ENCODE data around the gene ECT2L. TPM values are rescaled to one million over a fixed set of nuclear protein-coding genes. Genes with fewer than 3 reads are reported as not detected.

ECT2L gene
- polyA plus RNA-seq, 2 of the 4 experiments (the other 2 are of a cell fraction), result 0.01 TPM; not detected in 1

- no peak overlapping the region for H3K4me3 ChIP-seq
- no peak for DNase-seq (ENCODE audit: low read depth in 1 of 2, low spot score in 1 of 2)
- CTCF ChIA-PET, result no interaction called here
- no peaks in the 10 kb centered on the region for H3K9me3 ChIP-seq
- no peak overlapping the region for H3K4me2 ChIP-seq
- TF ChIP-seq, protein P1, sequence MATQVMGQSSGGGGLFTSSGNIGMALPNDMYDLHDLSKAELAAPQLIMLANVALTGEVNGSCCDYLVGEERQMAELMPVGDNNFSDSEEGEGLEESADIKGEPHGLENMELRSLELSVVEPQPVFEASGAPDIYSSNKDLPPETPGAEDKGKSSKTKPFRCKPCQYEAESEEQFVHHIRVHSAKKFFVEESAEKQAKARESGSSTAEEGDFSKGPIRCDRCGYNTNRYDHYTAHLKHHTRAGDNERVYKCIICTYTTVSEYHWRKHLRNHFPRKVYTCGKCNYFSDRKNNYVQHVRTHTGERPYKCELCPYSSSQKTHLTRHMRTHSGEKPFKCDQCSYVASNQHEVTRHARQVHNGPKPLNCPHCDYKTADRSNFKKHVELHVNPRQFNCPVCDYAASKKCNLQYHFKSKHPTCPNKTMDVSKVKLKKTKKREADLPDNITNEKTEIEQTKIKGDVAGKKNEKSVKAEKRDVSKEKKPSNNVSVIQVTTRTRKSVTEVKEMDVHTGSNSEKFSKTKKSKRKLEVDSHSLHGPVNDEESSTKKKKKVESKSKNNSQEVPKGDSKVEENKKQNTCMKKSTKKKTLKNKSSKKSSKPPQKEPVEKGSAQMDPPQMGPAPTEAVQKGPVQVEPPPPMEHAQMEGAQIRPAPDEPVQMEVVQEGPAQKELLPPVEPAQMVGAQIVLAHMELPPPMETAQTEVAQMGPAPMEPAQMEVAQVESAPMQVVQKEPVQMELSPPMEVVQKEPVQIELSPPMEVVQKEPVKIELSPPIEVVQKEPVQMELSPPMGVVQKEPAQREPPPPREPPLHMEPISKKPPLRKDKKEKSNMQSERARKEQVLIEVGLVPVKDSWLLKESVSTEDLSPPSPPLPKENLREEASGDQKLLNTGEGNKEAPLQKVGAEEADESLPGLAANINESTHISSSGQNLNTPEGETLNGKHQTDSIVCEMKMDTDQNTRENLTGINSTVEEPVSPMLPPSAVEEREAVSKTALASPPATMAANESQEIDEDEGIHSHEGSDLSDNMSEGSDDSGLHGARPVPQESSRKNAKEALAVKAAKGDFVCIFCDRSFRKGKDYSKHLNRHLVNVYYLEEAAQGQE (IDR thresholded peaks at IDR 0.05), result no peak
- TF ChIP-seq MAZ (IDR thresholded peaks at IDR 0.05; ENCODE audit: borderline replicate concordance, low read depth, low read length), result no peak
- no peak for TF ChIP-seq EHF (CRISPR knock-in tag; IDR thresholded peaks at IDR 0.05)
- TF ChIP-seq FOSB (CRISPR knock-in tag; IDR thresholded peaks at IDR 0.05), result no peak
- TF ChIP-seq TP53 (CRISPR knock-in tag; IDR thresholded peaks at IDR 0.05), result no peak
- TF ChIP-seq HOXA7 (CRISPR knock-in tag; IDR thresholded peaks at IDR 0.05), result no peak
- TF ChIP-seq MAFK (IDR thresholded peaks at IDR 0.05; ENCODE audit: partially characterized antibody), result no peak
- no peak for TF ChIP-seq POLR2AphosphoS2 (conservative IDR thresholded peaks at IDR 0.05; ENCODE audit: low read length)
- TF ChIP-seq RFX5 (IDR thresholded peaks at IDR 0.05), result no peak
- TF ChIP-seq EHMT2 (IDR thresholded peaks at IDR 0.05; ENCODE audit: low read depth), result no peak
- no peak for TF ChIP-seq NR3C1 (IDR thresholded peaks at IDR 0.05)
- TF ChIP-seq HDAC2 (IDR thresholded peaks at IDR 0.05), result no peak
- TF ChIP-seq RNF2 (IDR thresholded peaks at IDR 0.05; ENCODE audit: borderline replicate concordance, low read depth), result no peak
- ATAC-seq, result no peak
- H3K27ac ChIP-seq, result no peak overlapping the region
- no peak for FAIRE-seq
- POLR2A ChIA-PET, result no interaction called here
- WGBS (ENCODE audit: missing lambda C conversion rate), result 50% methylated on average over 4 of the region's 4 CpGs
- no peaks in the 10 kb centered on the region for H3K4me1 ChIP-seq
Observed at GRCh38 chr6:138848461-138848860, 52.6 kb downstream of the ECT2L start.

GRCh38 chr6:138849791-138850190, 53.9 kb downstream of the ECT2L start:
- ChIA-PET POLR2A (no interaction called here), CTCF (no interaction called here)
- 65% methylated on average over 6 of the region's 6 CpGs for WGBS (ENCODE audit: missing lambda C conversion rate)
- Histone ChIP-seq H3K4me3 (no peak overlapping the region), H3K9me3 (no peaks in the 10 kb centered on the region), H3K4me2 (no peak overlapping the region), H3K27ac (no peak overlapping the region), H3K4me1 (no peaks in the 10 kb centered on the region)
- TF ChIP-seq, protein P2, sequence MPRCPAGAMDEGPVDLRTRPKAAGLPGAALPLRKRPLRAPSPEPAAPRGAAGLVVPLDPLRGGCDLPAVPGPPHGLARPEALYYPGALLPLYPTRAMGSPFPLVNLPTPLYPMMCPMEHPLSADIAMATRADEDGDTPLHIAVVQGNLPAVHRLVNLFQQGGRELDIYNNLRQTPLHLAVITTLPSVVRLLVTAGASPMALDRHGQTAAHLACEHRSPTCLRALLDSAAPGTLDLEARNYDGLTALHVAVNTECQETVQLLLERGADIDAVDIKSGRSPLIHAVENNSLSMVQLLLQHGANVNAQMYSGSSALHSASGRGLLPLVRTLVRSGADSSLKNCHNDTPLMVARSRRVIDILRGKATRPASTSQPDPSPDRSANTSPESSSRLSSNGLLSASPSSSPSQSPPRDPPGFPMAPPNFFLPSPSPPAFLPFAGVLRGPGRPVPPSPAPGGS (IDR thresholded peaks at IDR 0.05), result no peak
- TF ChIP-seq HEYL (CRISPR knock-in tag; IDR thresholded peaks at IDR 0.05), result no peak
- no peak for TF ChIP-seq SREBF2 (IDR thresholded peaks at IDR 0.05)
- TF ChIP-seq NPAS2 (CRISPR knock-in tag; IDR thresholded peaks at IDR 0.05; ENCODE audit: borderline replicate concordance), result no peak
- no peak for TF ChIP-seq CBX8 (IDR thresholded peaks at IDR 0.05)
- no peak for TF ChIP-seq CBX2 (IDR thresholded peaks at IDR 0.05; ENCODE audit: borderline replicate concordance, low read depth)
- TF ChIP-seq, protein P3, sequence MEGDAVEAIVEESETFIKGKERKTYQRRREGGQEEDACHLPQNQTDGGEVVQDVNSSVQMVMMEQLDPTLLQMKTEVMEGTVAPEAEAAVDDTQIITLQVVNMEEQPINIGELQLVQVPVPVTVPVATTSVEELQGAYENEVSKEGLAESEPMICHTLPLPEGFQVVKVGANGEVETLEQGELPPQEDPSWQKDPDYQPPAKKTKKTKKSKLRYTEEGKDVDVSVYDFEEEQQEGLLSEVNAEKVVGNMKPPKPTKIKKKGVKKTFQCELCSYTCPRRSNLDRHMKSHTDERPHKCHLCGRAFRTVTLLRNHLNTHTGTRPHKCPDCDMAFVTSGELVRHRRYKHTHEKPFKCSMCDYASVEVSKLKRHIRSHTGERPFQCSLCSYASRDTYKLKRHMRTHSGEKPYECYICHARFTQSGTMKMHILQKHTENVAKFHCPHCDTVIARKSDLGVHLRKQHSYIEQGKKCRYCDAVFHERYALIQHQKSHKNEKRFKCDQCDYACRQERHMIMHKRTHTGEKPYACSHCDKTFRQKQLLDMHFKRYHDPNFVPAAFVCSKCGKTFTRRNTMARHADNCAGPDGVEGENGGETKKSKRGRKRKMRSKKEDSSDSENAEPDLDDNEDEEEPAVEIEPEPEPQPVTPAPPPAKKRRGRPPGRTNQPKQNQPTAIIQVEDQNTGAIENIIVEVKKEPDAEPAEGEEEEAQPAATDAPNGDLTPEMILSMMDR (IDR thresholded peaks at IDR 0.05), result no peak
- TF ChIP-seq MYC (IDR thresholded peaks at IDR 0.05; ENCODE audit: borderline replicate concordance, low read length), result no peak
- TF ChIP-seq TFCP2L1 (CRISPR knock-in tag; IDR thresholded peaks at IDR 0.05), result no peak
- TF ChIP-seq RAD21 (conservative IDR thresholded peaks at IDR 0.05 in 1 of 2, IDR thresholded peaks at IDR 0.05 in 1 of 2), result no peak
- no peak for TF ChIP-seq MAX (IDR thresholded peaks at IDR 0.05)
- DNase-seq (ENCODE audit: low read depth in 1 of 2, low spot score in 1 of 2) (no peak), ATAC-seq (no peak), FAIRE-seq (no peak)

Data from A549 (cell line).